Breast epithelium (tissue), 4 donors: ENCODE data around the gene DDR2. TPM values are rescaled to one million over a fixed set of nuclear protein-coding genes. Genes with fewer than 3 reads are reported as not detected.
"Not testable (repeated sequence)": the region's sequence is repeated elsewhere in the genome, so short reads cannot be mapped to it uniquely, and the experiment has no call there.

Experiments
- DNase-seq, 2 donors: peaks; one replicate each; pipeline ENCODE4 v3.0.0-alpha.2; 2019; ENCODE audit warnings: low spot score in 2 of 2
- H3K27ac ChIP-seq, 2 donors: fragments of 200-600 bp; sonication (generic) in 1 of 2; one replicate each; pipeline ENCODE4 v1.5.1; 2016 to 2019; ENCODE audit warnings: mild to moderate bottlenecking in 1 of 2
- H3K27me3 ChIP-seq, 2 donors: fragments of 200-600 bp; sonication (generic) in 1 of 2; one replicate each; pipeline versions ENCODE4 v1.5.1 to v1.6.0; 2017 to 2019; ENCODE audit warnings: control low read depth in 1 of 2, mild to moderate bottlenecking in 1 of 2
- H3K36me3 ChIP-seq: fragments of 200-600 bp; one replicate; pipeline ENCODE4 v1.5.1; 2019
- H3K4me1 ChIP-seq, 2 donors: fragments of 200-600 bp; sonication (generic); one replicate each; pipeline ENCODE4 v1.5.1; 2016 to 2019; ENCODE audit warnings: control low read depth in 1 of 2
- H3K4me3 ChIP-seq, 3 donors: fragments of 200-600 bp; sonication (generic); 1 replicate in 2 of 3; 2 replicates in 1 of 3; pipeline ENCODE4 v1.5.1; 2016 to 2019; ENCODE audit warnings: mild to moderate bottlenecking in 3 of 3, moderate library complexity in 2 of 3
- H3K9me3 ChIP-seq, 2 donors: fragments of 200-600 bp; sonication (generic) in 1 of 2; one replicate each; pipeline ENCODE4 v1.5.1; 2016 to 2019; ENCODE audit warnings: control low read depth in 1 of 2
- CTCF ChIP-seq, 3 donors: fragments of 450-650 bp; IDR thresholded peaks; one replicate each; pipeline ENCODE4 v1.5.1; 2016 to 2017; ENCODE audit warnings: antibody characterized with exemption in 3 of 3, mild to moderate bottlenecking in 3 of 3, moderate library complexity in 3 of 3
- POLR2A ChIP-seq: fragments of 450-650 bp; IDR thresholded peaks from one replicate; pipeline ENCODE4 v1.6.1; 2016; ENCODE audit warnings: antibody characterized with exemption, mild to moderate bottlenecking, moderate library complexity
- POLR2AphosphoS5 ChIP-seq, 3 donors: sonication (generic); formaldehyde crosslinking; IDR thresholded peaks; one replicate each; pipeline ENCODE4 v1.6.1; 2017; ENCODE audit warnings: antibody characterized with exemption in 3 of 3
- intact Hi-C: fragments of 100-400 bp; cut with DNase I; formaldehyde crosslinking; loops from one replicate; pipeline ENCODE4 v1.15.1; 2023; ENCODE audit warnings: low total_unique reads
- total RNA-seq, 3 donors: library from RNA; depleted of rRNA; stranded (reverse); fragments of >200 nt; gene quantifications; one replicate each; pipeline ENCODE4 v1.1.0, GENCODE V29; 2016

DDR2 gene
- total RNA-seq, 3 donors from 2014 or later = 41.9 to 238 (median 47.2) TPM

- no peaks in the 10 kb centered on the region for H3K4me1 ChIP-seq
- intact Hi-C loops = no loop called here
- H3K27ac ChIP-seq = no peak overlapping the region
- H3K27me3 ChIP-seq = no peaks in the 10 kb centered on the region
- peaks cover 5% of the 10 kb centered on the region for H3K36me3 ChIP-seq
- TF ChIP-seq POLR2A (no peak), POLR2AphosphoS5 (IDR thresholded peaks at IDR 0.05) (no peak), CTCF (IDR thresholded peaks at IDR 0.05) (no peak)
- no peak overlapping the region for H3K4me3 ChIP-seq
- no peak for DNase-seq
- H3K9me3 ChIP-seq = no peaks in the 10 kb centered on the region
Measured at GRCh38 chr1:162596514-162597170, 35.6 kb upstream of the DDR2 start.

- Histone ChIP-seq H3K27me3 (no peaks in the 10 kb centered on the region), H3K4me3 (no peak overlapping the region), H3K36me3 (no peaks in the 10 kb centered on the region), H3K4me1 (no peaks in the 10 kb centered on the region), H3K27ac (no peak overlapping the region), H3K9me3 (no peaks in the 10 kb centered on the region)
- no peak for DNase-seq
- TF ChIP-seq CTCF (IDR thresholded peaks at IDR 0.05) = no peak
- intact Hi-C loops = no loop called here
Measured at GRCh38 chr1:162599451-162599850, 32.8 kb upstream of the DDR2 start.

- H3K4me3 ChIP-seq, H3K27ac ChIP-seq, DNase-seq, H3K36me3 ChIP-seq, H3K27me3 ChIP-seq, intact Hi-C loops, H3K4me1 ChIP-seq, H3K9me3 ChIP-seq: not testable (repeated sequence)
Measured at GRCh38 chr1:162603117-162603516, 29.1 kb upstream of the DDR2 start.

GRCh38 chr1:162605225-162605927 is 26.9 kb upstream of the DDR2 start:
- TF ChIP-seq POLR2A (no peak), POLR2AphosphoS5 (IDR thresholded peaks at IDR 0.05) (no peak), CTCF (IDR thresholded peaks at IDR 0.05) (no peak)
- Histone ChIP-seq H3K27me3 (no peaks in the 10 kb centered on the region), H3K36me3 (no peaks in the 10 kb centered on the region), H3K4me3 (no peak overlapping the region), H3K9me3 (no peaks in the 10 kb centered on the region), H3K27ac (no peak overlapping the region), H3K4me1 (no peaks in the 10 kb centered on the region)
- intact Hi-C loops = no loop called here
- DNase-seq = no peak

GRCh38 chr1:162609306-162609705 is 23.0 kb upstream of the DDR2 start:
- DNase-seq = no peak
- Histone ChIP-seq H3K9me3 (no peaks in the 10 kb centered on the region), H3K27me3 (no peaks in the 10 kb centered on the region), H3K4me3 (no peak overlapping the region), H3K36me3 (no peaks in the 10 kb centered on the region), H3K4me1 (peaks cover 0 to 10% of the 10 kb centered on the region in 2 donors), H3K27ac (no peak overlapping the region)
- intact Hi-C loops = no loop called here
- TF ChIP-seq POLR2AphosphoS5 (IDR thresholded peaks at IDR 0.05) = no peak
- no peak for TF ChIP-seq POLR2A
- TF ChIP-seq CTCF (IDR thresholded peaks at IDR 0.05) = no peak
